Stimulated activated CD4-positive, alpha-beta T cell treated with anti-CD3 and anti-CD28 coated beads, Interleukin-2, amount 100 ng/mL, for 48 hours (primary cell): ENCODE results near the gene GLRA3.
"Not testable (repeated sequence)": the region's sequence is repeated elsewhere in the genome, so short reads cannot be mapped to it uniquely, and the experiment has no call there.

Source experiments
- DNase-seq, 2 donors: peaks; one replicate each; pipeline ENCODE4 v3.0.0-alpha.2; 2020

GLRA3 gene

GRCh38 chr4:174713181-174713580 lies 115.9 kb downstream of the GLRA3 start:
- no peak for DNase-seq

- no peak for DNase-seq
Measured at GRCh38 chr4:174709526-174709925, 119.5 kb downstream of the GLRA3 start.

GRCh38 chr4:174708381-174708780 lies 120.7 kb downstream of the GLRA3 start:
- no peak for DNase-seq

- no peak for DNase-seq
Measured at GRCh38 chr4:174707902-174708301, 121.1 kb downstream of the GLRA3 start.

GRCh38 chr4:174707051-174707676 lies 121.9 kb downstream of the GLRA3 start:
- DNase-seq = no peak

- DNase-seq = no peak
Measured at GRCh38 chr4:174702979-174703478, 126.0 kb downstream of the GLRA3 start.

- DNase-seq = no peak
Measured at GRCh38 chr4:174699654-174700053, 129.4 kb downstream of the GLRA3 start.

GRCh38 chr4:174697896-174698295 lies 131.2 kb downstream of the GLRA3 start:
- no peak for DNase-seq

GRCh38 chr4:174697202-174697601 lies 131.8 kb downstream of the GLRA3 start:
- DNase-seq = no peak

GRCh38 chr4:174696657-174697056 lies 132.4 kb downstream of the GLRA3 start:
- DNase-seq = no peak

- DNase-seq = not testable (repeated sequence)
Measured at GRCh38 chr4:174691876-174692275, 137.2 kb downstream of the GLRA3 start.

- DNase-seq = no peak
Measured at GRCh38 chr4:174690665-174691064, 138.4 kb downstream of the GLRA3 start.

GRCh38 chr4:174689618-174690017 lies 139.4 kb downstream of the GLRA3 start:
- no peak for DNase-seq

- no peak for DNase-seq
Measured at GRCh38 chr4:174686826-174687225, 142.2 kb downstream of the GLRA3 start.

- DNase-seq = no peak
Measured at GRCh38 chr4:174681723-174682300, 147.2 kb downstream of the GLRA3 start.

- no peak for DNase-seq
Measured at GRCh38 chr4:174674305-174674840, 154.7 kb downstream of the GLRA3 start.

- DNase-seq = no peak
Measured at GRCh38 chr4:174673865-174674264, 155.2 kb downstream of the GLRA3 start.

GRCh38 chr4:174672276-174672675 lies 156.8 kb downstream of the GLRA3 start:
- no peak for DNase-seq

- no peak for DNase-seq
Measured at GRCh38 chr4:174669270-174669669, 159.8 kb downstream of the GLRA3 start.

GRCh38 chr4:174665799-174666198 lies 163.2 kb downstream of the GLRA3 start:
- no peak for DNase-seq

- DNase-seq = no peak
Measured at GRCh38 chr4:174663216-174663615, 165.8 kb downstream of the GLRA3 start.

- no peak for DNase-seq
Measured at GRCh38 chr4:174658246-174658645, 170.8 kb downstream of the GLRA3 start.

- DNase-seq = no peak
Measured at GRCh38 chr4:174657472-174657871, 171.6 kb downstream of the GLRA3 start.

- DNase-seq = no peak
Measured at GRCh38 chr4:174654634-174655033, 174.4 kb downstream of the GLRA3 start.
